ENCODE data around the gene MCF2L.

Gene MCF2L

DNA sequence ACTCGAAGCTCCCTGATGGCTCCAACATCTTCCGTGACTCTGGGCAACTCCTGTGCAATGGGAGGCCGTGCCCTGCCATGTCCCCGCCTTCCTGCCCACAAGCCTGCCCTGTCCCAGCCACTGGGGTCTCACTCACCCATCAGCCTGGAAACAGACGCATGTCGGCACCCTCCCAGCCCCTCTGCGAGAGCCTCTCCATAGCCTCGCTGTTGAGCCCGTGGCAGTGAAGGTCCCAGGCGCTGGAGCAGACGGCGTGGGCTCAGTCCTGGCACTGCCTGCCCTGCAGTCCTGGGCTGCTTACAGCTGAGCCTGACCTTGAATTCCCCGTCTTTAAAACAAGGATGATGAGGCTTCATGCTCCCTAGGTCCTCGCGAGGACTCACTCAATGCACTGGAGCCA lies 37.0 kb downstream of the MCF2L start:
- Histone ChIP-seq H3K4me3 (ENCODE audit: low read depth, low read length) (no peak overlapping the region), H3K27me3 (replicated peaks) (peaks cover 15% of the 10 kb centered on the region), H3K36me3 (replicated peaks) (no peaks in the 10 kb centered on the region), H3K27ac (no peak overlapping the region)
- in situ Hi-C loops (cut with HindIII; ENCODE audit: low pct_ligation_motif_present, low sequenced_read_pairs): no loop called here
- no peak for DNase-seq
- TF ChIP-seq, protein P1, sequence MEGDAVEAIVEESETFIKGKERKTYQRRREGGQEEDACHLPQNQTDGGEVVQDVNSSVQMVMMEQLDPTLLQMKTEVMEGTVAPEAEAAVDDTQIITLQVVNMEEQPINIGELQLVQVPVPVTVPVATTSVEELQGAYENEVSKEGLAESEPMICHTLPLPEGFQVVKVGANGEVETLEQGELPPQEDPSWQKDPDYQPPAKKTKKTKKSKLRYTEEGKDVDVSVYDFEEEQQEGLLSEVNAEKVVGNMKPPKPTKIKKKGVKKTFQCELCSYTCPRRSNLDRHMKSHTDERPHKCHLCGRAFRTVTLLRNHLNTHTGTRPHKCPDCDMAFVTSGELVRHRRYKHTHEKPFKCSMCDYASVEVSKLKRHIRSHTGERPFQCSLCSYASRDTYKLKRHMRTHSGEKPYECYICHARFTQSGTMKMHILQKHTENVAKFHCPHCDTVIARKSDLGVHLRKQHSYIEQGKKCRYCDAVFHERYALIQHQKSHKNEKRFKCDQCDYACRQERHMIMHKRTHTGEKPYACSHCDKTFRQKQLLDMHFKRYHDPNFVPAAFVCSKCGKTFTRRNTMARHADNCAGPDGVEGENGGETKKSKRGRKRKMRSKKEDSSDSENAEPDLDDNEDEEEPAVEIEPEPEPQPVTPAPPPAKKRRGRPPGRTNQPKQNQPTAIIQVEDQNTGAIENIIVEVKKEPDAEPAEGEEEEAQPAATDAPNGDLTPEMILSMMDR (IDR thresholded peaks at IDR 0.05; ENCODE audit: low read depth, low read length, missing control alignments): no peak

DNA sequence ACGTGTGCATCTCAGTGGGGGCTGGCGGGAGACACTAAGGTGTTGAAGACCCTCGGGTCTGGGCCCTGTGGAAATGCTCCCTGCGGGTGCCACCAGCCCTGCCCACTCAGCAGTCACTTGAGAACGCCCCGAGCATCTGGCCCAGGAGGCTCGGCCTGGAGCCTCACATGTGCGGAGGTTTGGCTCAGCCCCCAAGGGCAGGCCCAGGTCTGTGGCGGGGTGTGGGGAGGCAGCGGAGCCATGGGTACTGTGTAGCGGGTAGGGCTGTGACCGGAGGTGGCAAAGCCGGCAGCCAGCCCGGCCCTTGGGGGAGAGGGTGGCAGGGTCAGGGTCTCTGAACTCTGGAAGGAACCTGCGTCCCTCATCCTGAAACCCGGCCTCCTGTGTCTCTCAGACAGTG lies 37.6 kb downstream of the MCF2L start:
- TF ChIP-seq, protein P1 (IDR thresholded peaks at IDR 0.05; ENCODE audit: low read depth, low read length, missing control alignments): no peak
- DNase-seq: no peak

DNA sequence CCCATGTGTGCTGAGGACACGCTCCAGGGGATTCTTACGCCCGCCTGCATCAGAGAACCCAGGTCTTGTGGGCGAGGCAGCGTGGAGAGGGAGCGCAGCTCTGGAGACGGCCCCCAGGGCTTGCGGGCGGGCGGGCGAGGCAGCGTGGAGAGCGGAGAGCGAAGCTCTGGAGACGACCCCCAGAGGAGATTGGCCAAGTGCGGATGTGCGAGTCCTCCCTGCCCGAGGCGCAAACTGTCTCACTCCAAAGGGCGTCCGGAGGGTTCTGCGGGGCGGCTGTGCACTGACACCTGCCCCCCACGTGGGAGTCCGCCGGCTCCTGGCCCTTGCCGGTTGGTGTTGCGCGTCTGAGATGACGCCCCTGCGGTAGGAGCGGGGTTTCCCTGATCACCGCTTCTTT lies 39.8 kb downstream of the MCF2L start:
- no peaks in the 10 kb centered on the region for H3K36me3 ChIP-seq (replicated peaks)
- in situ Hi-C loops (cut with HindIII; ENCODE audit: low pct_ligation_motif_present, low sequenced_read_pairs): no loop called here
- no peak for DNase-seq
- H3K27me3 ChIP-seq (replicated peaks): no peaks in the 10 kb centered on the region
- TF ChIP-seq, protein P1 (IDR thresholded peaks at IDR 0.05; ENCODE audit: low read depth, low read length, missing control alignments): no peak
- no peak overlapping the region for H3K27ac ChIP-seq
- H3K4me3 ChIP-seq (ENCODE audit: low read depth, low read length): no peak overlapping the region

More for the DNA sequence above, 37.6 kb downstream of the MCF2L start:
- peaks cover 9% of the 10 kb centered on the region for H3K27me3 ChIP-seq (replicated peaks)
- H3K27ac ChIP-seq: no peak overlapping the region
- no peaks in the 10 kb centered on the region for H3K36me3 ChIP-seq (replicated peaks)
- in situ Hi-C loops (cut with HindIII; ENCODE audit: low pct_ligation_motif_present, low sequenced_read_pairs): no loop called here
- H3K4me3 ChIP-seq (ENCODE audit: low read depth, low read length): no peak overlapping the region

DNA sequence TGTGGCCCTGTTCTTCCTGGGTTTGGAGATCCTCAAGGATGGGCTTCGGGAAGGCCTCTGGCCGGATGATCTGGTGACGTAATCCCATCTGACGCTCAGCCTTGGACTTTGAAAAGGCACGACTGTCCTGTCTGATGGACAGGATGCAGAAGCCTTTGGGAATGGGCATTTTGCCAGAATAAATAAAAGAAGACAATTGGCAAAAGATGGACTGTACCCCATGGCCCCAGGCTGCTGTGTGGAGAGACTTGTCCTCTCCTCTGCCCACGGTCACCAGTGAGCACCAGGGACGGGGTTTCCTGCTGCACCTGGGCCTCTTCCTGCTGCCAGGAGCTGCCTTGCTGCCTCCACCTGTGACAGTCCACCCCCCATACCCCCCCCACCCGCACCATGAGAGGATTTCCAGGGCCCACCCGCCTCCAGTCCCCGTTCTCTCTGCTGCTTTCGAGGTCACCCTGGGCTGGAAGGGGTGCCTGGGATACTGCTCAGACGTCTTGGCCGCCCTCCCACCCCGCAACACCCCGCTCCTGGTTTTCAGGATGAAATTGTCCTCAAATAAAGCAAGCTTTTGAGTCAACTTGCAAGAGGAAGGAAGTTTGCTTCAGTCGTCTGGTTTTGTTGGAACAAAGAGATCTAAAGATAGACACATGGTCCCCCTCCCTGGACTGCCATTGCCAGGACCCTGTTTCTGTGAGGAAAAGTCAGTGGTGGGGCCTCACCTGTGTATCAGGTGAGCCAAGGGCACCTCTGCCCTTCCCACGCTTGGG lies 40.9 kb downstream of the MCF2L start:
- in situ Hi-C loops (cut with HindIII; ENCODE audit: low pct_ligation_motif_present, low sequenced_read_pairs): no loop called here
- TF ChIP-seq, protein P1 (IDR thresholded peaks at IDR 0.05; ENCODE audit: low read depth, low read length, missing control alignments): no peak
- H3K36me3 ChIP-seq (replicated peaks): no peaks in the 10 kb centered on the region

DNA sequence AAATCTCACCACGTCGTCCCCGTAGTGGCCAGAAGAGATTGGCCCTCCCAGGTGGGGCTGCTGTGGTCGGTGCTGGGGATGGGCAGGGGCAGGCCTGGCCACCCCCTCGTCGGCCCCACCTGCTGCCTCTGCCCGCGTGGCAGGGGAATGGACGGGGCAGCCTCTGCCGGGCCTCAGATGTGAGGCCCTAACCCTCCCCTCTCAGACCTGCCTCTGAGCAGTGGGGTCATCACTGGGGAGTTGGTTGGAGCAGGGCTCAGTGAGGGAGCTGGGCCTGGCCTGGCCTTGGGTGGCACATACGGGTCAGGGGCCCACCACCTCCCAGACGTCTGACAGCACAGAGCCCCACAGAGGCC lies 41.5 kb downstream of the MCF2L start:
- H3K4me3 ChIP-seq (ENCODE audit: low read depth, low read length): no peak overlapping the region
- no peak overlapping the region for H3K27ac ChIP-seq
- DNase-seq: no peak
- TF ChIP-seq, protein P1 (IDR thresholded peaks at IDR 0.05; ENCODE audit: low read depth, low read length, missing control alignments): no peak
- no peaks in the 10 kb centered on the region for H3K36me3 ChIP-seq (replicated peaks)
- no peaks in the 10 kb centered on the region for H3K27me3 ChIP-seq (replicated peaks)
- in situ Hi-C loops (cut with HindIII; ENCODE audit: low pct_ligation_motif_present, low sequenced_read_pairs): no loop called here

More for the DNA sequence above, 40.9 kb downstream of the MCF2L start:
- Histone ChIP-seq H3K27ac (no peak overlapping the region), H3K27me3 (replicated peaks) (no peaks in the 10 kb centered on the region), H3K4me3 (ENCODE audit: low read depth, low read length) (no peak overlapping the region)
- no peak for DNase-seq

DNA sequence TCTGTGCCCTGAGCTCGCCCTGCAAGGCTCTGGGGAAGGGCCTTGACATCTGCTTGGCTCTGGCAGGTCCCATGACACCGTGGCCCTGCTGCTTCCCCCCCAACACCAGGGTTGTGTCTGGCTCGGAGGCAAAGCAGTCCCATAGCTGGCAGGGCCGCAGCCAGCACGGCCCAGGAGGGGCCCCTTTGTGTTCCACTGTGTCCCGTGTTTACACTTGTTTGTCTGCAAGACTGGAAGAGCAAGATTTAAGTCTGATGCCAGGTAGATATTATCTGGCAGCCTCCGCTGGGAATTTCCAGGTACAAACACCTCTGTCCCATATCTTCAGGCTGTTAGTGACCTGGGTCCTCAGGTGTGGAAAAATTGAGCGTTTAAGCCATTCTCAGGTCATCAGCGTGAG lies 44.3 kb downstream of the MCF2L start:
- in situ Hi-C loops (cut with HindIII; ENCODE audit: low pct_ligation_motif_present, low sequenced_read_pairs): no loop called here
- Histone ChIP-seq H3K4me3 (ENCODE audit: low read depth, low read length) (no peak overlapping the region), H3K27me3 (replicated peaks) (no peaks in the 10 kb centered on the region), H3K36me3 (replicated peaks) (no peaks in the 10 kb centered on the region), H3K27ac (no peak overlapping the region)
- DNase-seq: no peak
- TF ChIP-seq, protein P1 (IDR thresholded peaks at IDR 0.05; ENCODE audit: low read depth, low read length, missing control alignments): no peak

Data from brain microvascular endothelial cell (primary cell).